ENCODE measurements around the gene CCL4L2.
"Not testable (repeated sequence)": the region's sequence is repeated elsewhere in the genome, so short reads cannot be mapped to it uniquely, and the experiment has no call there.

The CCL4L2 gene

DNA sequence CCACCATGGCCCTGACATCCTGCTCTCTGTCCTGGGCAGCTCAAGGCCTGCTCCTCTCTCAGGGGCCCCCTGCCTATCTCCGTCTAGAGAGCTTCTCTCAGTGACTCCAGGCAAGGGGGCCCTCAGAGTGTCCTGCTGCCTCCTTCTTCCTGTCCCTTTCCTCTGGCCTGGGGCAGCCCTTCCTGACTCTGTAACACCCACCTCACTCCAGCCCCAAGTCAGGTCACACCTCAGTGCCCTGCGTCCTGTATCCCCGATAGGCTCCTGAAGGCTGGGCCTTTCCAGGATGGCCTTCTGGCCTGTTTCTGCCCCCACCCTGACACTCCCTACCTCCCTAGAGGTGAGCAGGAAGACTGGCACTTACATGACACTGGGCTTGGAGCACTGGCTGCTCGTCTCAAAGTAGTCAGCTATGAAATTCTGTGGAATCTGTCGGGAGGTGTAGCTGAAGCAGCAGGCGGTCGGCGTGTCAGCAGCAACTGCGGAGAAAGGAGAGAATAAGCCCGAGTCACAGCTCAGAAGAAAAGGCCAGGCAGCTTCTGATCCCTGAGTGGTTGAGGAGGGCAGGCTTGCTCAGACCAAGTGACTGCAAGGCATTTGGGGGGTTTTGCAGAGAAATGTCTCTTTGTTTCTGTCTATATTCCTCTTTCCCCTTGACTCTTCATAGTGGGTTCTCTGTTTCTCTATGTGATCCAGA lies 15.3 kb upstream of the CCL4L2 start:
- DNase-seq: peak; percentile 84

DNA sequence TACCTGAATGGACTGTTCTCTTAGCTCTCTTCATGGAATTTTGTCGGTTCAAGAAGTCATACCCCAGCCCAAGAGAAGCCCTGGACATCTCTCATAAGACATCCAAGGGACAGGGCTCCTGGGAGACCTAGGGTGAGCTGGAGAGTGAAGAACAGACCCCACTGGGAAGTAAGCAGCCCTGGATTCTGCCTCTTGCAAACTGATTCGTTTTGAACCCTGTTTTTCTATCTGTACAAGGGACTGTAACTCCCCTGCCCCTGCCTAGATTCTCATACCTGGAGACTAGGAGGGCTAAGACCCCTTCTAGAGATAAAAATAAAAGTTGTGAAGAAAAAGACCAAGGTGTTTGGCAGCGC lies 14.8 kb upstream of the CCL4L2 start:
- DNase-seq: peak; percentile 83

DNA sequence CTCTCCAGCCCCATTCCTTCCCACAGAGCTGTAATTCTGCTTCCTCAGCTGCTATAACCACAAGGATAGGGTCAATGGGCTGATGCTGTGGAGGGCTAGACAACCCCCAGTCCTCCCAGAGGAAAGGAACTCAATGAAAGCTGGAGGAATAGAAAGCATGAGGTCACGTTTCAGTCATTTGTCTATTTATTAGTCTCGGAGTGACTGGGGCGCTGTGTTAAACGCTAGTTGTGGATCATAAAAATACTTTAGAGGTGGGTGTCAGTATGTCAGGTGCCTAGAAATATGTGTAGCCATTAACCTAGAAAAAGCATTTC lies 13.5 kb upstream of the CCL4L2 start:
- DNase-seq: peak; percentile 100

DNA sequence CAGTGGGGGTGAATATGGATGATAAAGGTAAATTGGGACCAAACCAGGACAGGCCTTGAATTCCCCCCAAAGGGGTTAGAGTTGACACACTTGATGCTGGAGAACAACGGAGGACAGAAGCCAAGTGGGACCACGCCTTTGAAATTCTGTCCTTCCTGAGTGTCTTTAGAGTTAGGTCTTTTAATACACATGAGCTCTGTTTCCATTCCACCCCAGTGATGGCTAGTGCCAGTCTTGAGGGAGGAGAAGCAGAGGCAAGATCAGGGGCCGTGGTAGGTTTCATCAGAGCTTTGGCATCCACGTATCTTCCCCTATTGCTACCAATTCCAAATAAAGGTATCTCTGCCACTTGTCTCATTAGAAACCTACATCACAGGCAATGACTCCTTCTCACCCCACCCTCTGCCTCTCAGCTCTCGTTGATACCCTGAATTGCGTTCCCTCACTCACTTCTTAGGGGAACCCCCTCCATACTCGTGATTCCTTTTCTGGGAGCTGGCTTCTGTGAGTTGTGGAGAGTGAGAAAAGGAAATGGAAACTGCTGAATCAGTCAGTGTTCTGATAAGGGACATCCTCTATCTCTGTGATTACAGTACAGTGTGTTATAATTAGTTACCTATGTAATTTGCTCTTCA lies 11.9 kb upstream of the CCL4L2 start:
- DNase-seq: peak; percentile 100

DNA sequence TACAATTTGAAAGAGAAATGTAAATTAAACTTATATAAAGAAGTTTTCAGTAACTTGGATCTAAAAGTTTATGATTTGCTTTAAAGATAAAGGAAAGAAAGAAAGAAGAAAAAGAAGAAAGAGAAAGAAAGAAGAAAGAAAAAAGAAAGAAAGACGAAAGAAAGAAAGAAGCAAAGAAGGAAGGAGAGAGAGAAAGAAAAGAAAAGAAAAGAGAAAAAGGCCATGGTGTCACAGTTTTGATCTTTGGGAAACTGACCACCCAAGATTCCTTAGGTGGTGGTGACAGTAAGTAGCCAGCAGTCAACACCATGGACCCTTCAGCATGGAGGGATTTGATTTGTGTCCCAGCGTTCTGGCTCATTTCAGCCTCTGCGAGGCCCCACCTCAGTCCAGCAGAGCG lies 9.8 kb upstream of the CCL4L2 start:
- DNase-seq: not testable (repeated sequence)

DNA sequence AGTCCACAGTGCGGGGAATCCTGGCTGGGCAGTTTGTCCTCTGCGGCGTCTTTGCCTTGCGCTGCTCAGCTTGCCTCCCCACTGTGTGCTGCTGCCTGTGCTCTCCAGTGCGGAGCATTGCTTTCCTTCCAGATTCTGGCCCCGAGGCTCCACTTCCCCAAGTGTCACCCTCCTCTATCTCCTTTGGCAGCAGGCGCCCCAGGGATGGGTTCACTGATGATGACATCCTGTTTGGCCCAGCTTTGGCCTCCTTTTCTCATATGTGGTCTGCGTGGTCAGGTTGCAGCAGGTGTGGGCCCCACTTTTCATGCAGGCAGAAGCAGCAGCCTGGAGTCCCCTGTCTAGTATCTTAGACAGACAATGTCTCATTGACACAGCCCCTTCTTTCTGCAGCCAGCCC lies 9.4 kb upstream of the CCL4L2 start:
- peak; percentile 65 for DNase-seq

DNA sequence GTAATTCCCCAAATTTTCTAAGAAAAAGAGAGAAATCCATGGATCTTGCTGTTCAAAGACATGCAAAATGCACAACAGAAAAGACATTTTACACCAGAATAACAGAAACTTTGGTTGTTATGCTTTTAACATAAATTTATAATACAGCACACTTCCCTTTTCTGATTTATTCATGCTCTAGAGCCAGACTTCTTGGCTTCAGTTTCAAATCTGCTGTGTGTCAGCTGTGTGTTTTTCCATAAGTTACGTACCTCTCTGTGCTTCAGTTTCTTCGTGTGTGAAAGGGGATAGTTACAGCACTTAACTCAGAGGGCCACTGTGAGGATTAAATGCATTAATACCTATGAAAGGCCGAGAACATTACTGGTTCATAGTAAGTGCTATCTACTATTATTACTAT lies 7.5 kb upstream of the CCL4L2 start:
- DNase-seq: peak; percentile 84

DNA sequence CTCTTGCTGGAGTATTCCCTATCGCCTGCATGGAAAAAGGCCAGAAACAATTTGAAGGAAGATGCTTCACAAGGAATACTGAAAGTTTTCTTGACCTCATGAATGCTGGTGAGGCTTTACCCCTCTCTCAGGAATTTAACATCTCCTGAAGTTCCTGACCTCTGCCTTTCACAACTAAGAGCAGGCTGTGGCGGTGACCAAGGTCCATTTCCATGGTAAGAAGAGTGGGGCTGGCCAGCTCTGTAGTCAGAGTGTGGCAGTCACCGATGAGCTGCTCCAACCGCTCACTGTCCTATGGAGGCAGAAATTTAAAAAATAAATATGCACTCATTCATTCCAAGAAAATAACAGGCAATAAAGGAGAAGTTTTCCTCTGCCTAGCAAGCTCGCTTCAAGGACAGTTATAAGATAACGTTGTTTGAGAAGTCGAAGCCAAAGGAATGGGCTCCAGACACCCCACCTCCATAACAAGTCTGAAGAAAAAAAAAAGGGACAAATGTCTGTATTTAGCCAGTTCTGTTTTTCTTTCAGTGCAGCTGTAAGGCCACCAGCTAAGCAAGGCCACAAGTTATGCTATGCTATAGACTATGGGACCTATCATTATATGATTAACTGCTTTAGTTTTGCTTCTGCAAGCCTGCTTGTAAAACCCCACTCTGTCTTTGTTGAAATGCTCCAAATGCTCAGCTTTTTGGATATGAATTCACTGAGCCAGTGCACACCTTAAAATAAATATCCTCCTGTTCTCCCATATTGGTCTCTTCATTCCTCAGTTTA lies 6.0 kb upstream of the CCL4L2 start:
- peak; percentile 19 for DNase-seq

DNA sequence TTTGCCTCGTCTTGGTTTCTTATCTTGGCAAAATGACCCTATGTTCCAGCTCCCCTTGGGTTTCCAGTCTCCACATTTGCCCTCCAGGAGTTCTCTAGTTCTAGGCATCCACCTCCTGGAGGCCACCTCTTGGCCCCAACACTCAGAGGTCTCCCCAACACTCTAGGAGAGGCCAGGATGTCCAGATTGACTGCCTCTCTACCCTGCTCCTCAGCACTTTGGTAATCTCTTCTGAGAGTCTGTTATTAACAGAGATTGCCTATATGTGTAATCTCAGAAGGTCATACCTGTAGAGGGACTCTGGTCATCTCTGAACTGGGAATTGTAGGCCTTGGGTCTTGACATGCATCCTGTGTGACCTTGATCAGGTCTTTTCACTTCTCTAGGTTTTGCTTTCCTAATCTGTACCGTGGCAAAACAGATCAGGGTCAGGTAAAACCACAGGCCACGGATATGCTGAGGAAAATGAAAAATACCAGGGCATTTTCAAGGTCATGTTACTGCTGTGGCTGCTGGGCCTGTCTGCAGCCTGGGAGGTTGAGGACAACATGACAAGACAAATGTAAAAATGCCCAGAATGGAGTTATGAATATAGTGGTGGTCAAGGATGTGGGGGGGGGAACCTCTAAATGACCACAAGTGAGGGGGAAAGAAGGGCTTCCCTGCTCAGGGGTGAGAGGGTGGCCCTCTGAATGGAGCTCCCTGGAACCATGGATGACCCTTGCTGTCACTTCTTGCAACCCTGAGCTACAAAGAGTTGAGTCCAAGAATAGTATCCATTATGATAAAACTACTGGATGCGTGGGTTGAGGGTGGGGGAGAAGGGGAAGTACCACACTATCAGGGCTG lies 5.0 kb upstream of the CCL4L2 start:
- peak; percentile 51 for DNase-seq

DNA sequence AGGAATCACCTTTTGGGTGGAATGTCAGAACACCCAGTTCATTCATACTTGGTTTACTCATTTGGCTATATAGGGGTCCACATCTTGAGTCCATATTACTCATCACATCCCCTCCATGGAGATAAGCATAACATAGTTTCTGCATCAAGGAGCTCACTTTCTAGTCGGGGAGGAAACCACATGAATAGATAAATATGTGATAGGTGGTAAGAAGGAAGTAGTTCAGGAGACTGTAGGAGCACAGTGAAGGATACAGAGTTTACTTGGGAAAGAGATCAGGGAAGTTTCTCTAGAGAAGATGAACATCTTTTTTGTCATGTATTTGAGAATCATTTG lies 4.4 kb upstream of the CCL4L2 start:
- peak; percentile 30 for DNase-seq

DNA sequence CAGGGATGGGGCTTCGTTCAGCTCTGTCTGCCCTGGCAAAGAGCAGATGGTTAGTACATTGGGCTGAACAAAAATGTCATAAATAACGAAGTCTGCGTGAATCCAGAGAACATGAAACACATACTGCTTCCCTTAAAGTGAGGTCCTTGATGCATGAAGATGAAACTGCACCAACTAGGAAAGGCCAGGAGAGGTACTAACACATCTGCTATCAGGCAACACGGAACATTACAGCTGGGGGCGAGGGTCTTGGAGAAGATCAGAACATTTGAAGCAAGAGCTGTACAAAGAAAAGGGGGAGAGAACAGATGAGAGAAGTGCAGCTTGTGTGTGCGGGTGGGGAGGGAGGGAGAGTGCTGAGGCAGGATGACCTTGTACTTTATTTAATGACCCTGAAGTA lies 3.5 kb upstream of the CCL4L2 start:
- not testable (repeated sequence) for DNase-seq

DNA sequence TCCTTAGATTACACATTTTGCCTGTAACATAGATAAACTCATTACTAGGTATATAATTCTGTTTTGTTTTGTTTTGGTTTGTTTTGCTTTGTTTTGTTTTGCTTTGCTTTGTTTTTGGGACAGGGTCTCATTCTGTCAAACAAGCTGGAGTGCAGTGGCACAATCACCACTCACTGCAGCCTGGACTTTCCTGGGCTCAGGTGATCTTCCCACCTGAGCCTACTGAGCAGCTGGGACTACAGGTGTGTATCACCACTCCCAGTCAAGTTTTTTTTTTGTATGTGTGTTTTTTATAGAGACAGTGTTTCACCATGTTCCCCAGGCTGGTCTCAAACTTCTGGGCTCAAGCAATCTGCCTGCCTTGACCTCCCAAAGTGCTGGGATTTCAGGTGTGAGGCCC lies 1.3 kb upstream of the CCL4L2 start:
- DNase-seq: no peak

DNA sequence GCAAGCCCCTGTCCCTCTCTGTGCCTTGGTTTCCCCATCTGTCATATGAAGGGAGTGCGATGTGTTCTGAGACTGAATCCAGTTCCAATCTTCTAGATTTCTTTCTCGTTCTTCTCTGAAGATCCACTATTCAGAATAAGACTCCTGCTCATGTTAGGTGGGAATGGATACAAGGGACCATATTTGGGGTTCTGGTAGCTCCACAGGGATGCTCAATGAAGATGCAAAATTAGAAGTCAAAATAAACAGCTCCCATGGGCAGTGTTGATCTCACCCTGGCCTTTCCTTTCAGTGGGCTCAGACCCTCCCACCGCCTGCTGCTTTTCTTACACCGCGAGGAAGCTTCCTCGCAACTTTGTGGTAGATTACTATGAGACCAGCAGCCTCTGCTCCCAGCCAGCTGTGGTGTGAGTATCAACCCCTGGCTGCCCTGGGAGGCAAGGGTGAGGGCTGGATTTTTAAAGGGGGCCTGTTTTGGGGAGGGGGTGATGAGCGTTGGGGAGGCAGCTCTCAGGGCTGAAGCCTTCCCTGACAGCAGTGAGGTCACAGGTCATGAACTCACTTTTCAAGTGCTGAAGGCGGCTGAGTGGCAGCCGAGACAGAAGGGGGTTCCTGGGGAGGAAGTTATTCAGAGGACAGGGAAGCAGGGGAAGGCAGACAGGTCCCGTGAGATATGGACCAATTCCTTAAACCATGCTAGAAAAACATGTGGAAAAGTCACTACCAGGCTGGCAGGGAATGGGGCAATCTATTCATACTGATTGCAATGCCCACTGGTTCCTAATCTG lies 815 bp downstream of the CCL4L2 start:
- DNase-seq: peak; percentile 99

DNA sequence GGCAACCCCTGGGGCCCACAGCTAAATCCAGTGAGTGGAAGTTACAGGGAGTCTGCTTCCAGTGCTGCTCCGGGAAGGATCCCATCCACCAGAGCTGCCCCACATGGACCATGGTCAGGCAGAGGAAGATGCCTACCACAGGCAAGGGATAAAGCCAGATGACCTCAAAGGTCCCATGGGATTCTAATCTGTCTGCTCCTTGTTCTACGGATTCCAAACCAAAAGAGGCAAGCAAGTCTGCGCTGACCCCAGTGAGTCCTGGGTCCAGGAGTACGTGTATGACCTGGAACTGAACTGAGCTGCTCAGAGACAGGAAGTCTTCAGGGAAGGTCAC lies 1.4 kb downstream of the CCL4L2 start:
- DNase-seq: no peak

DNA sequence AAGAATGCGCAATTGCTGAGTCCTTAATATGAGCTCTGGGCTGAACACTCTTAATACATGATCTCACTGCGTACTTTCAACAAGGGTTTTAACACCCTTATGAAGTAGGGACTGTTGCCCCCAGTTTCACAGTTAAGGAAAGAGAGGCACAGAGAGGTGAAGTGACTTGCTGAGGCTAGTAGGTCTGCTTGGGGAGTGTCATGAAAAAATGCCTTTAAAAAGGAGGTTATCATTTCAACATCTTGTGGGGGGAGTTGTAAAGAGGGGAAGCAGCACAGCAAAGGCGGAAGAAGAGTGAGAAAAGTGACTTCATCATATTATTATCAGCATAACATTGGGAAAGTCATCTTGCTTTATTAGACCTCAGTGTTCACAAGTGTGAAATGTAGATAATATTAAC lies 2.1 kb downstream of the CCL4L2 start:
- peak; percentile 96 for DNase-seq

DNA sequence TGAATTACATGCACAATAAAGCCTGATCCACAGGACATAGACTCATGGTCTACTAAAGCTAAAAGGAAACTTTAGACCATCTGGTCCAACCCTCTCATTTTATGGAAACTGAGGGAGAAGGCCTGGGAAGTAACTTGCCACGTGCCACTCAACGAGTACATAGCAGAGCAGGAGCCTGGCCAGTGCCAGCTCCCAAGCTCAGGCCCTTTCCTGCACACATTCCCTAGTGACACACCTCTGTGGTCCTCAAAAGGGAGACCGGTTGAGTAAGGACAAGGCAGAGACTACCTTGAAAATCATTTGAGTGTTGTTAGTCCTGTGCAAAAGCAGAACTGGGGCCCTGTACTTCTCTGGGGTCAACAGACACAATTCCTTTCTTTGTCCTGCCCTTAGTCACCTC lies 2.8 kb downstream of the CCL4L2 start:
- no peak for DNase-seq

DNA sequence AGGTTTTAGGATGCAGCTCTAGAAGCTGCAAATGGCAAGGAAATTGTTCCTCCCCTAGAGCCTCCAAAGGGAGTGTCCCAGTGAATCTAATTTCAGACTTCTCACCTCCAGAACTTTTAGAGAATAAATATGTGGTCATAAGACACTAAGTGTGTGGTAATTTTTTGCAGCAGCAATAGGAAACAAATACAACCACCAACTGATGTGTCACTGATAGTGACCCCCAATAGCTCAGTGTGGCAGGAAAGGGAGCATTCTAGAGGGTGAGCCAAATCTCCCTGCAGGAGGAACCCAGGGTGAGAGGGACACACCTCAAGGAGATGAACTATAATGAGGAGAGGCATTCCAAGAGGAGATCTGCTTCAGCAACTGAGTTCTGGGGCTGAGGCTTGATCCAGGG lies 4.1 kb downstream of the CCL4L2 start:
- peak; percentile 80 for DNase-seq

DNA sequence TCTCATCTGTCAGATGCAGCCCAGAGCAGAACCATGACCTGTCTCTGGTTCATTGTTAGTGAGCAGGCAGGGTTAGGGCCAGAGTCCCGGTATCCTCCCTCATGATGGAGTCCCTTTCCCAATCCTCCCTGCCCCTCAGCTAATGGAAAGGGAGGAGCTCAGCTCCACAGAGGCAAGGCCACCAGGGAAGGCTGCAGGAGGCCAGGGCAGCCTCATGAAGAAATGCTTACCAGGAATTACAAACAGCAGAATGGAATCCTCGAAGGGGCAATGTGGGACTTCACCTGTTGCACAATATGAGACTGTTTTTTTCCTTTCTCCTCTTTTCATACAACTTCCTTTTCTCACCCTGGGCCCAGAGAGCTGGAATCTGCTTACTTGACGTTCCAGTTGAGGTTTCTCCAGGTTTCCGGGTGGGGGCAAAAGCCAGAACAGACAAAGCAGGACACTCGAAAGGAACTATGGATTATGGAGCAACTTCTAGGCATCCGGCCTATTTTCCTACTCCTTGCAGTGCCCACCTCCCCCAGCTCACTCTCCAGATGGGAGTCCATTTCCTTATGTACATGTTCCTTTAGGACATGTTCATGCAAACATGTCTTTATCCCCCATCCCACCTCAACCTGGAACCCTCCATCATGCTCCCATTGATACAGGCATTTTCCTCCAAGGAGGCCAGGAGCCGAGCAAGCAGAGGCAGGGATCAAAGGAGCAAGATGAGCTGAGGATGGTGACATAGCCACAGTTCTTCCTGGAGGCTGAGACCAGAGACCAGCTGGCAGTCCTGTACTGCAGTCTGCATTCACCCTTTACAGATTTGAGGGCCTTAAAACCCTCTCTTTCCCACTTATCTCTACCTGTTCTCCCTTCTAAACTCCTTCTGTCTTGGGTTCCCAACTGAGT lies 4.8 kb downstream of the CCL4L2 start:
- DNase-seq: peak; percentile 94

DNA sequence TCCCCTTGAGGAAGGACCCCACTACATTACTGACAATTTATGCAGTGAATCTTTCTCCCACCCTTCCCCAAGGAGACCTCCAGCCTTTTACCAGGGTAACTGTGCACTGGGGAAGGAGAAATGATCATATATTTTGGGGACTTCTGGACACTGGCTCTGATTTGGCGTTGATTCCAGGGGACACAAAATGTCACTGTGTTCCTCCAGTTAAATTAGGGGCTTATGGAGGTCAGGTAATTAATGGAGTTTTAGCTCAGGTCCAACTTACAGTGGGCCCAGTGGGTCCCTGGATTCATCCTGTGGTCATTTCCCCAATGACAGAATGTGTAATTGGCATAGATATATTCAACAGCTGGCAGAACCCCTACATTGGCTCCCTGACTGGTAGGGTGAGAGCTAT lies 8.7 kb downstream of the CCL4L2 start:
- not testable (repeated sequence) for DNase-seq

DNA sequence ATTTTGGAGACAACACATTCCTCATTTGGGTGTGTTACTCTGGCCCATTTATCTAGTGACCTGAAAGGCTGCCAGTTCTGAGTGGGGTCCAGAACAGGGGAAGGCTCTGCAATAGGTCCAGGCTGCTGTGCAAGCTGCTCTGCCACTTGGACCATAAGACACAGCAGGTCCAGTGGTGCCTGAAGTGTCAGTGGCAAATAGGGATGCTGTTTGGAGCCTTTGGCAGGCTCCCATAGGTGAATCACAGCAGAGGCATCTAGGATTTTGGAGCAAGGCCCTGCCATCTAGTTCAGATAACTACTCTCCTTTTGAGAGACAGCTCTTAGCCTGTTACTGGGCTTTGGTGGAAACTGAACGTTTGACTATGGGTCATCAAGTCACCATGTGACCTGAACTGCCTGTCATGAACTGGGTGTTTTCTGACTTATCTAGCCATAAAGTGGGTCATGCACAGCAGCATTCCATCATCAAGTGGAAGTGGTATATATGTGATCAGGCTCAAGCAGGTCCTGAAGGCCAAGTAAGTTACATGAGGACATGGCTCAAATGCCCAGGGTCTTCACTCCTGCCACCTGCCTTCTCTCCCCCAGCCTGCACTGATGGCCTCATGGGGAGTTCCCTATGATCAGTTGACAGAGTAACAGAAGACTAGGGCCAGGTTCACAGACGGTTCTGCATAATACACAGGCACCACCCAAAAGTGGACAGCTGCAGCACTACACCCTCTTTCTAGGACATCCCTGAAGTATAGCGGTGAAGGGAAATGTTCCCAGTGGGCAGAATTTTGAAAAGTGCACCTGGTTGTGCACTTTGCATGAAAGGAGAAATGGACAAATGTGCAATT lies 10.1 kb downstream of the CCL4L2 start:
- DNase-seq: peak; percentile 35

DNA sequence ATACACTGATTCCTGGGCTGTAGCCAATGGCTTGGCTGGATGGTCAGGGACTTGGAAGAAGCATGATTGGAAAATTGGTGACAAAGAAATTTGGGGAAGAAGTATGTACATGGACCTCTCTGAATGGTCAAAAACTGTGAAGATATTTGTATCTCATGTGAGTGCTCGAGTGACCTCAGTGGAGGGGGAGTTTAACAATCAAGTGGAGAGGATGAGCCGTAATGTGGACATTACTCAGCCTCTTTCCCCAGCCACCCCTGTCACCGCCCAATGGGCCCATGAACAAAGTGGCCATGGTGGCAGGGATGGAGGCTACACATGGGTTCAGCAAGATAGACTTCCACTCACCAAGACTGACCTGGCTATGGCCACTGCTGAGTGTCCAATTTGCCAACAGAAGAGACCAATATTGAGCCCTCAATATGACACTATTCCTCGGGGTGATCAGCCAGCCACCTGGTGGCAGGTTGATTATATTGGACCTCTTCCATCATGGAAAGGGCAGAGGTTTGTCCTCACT lies 10.8 kb downstream of the CCL4L2 start:
- peak; percentile 63 for DNase-seq
